Measurements from ENCODE around the gene THPO. TPM values are rescaled to one million over a fixed set of nuclear protein-coding genes. Genes with fewer than 3 reads are reported as not detected.

The THPO gene
- polyA plus RNA-seq, 3 donors = not detected

DNA sequence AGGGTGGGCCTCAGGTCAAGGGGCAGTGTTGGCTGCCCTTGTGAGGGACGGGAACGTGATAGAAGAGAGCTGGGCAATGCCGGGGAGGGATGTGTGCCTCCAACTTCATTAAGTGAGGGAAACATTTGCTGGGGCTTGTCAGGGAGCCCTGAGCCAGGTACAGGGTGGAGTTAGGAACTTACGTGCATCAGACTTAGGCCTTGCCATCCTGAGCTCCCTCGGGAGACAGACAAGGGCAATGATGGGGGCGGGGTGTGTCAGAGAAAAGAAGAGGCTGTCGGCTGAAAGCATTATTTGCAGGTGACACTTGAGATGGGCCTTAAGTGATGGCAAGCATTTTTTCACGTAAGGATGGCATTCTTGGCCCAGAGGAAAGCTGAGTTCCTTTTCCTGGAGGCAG lies 39.0 kb downstream of the THPO start:
- H3K9ac ChIP-seq (ENCODE audit: insufficient read depth, low read length, poor library complexity, severe bottlenecking) = no peak overlapping the region
- H3K4me1 Mint-ChIP-seq = peaks cover 48% of the 10 kb centered on the region
- no peak overlapping the region for H3K4me3 Mint-ChIP-seq
- intact Hi-C loops (cut with micrococcal nuclease) = no loop called here
- peaks cover 1 to 12% (median 10%) of the 10 kb centered on the region in 3 donors for H3K27me3 Mint-ChIP-seq (ENCODE audit: low read depth in 3 of 3)
- no peak overlapping the region for H2AFZ ChIP-seq (ENCODE audit: insufficient read depth, low read depth, low read length, poor library complexity, severe bottlenecking)
- H3K27ac Mint-ChIP-seq = peak overlapping the region in 2 of 7 donors; percentile 33 to 58
- H3K27ac ChIP-seq (ENCODE audit: low read depth in 1 of 2, low read length in 2 of 2) = no peak overlapping the region
- H3K36me3 Mint-ChIP-seq = peaks cover 57 to 58% of the 10 kb centered on the region in 2 donors
- H3K9me3 Mint-ChIP-seq = peaks cover 0 to 1% (median 0%) of the 10 kb centered on the region in 7 donors
- WGBS (ENCODE audit: insufficient coverage) = 94% methylated on average over 8 of the region's 8 CpGs
- peaks cover 36 to 44% of the 10 kb centered on the region in 2 donors for H3K4me1 ChIP-seq (ENCODE audit: control insufficient read depth in 1 of 2, insufficient read depth in 2 of 2, low read length in 2 of 2)
- H3K4me2 ChIP-seq (replicated peaks; ENCODE audit: extremely low read depth, low read length, poor library complexity, severe bottlenecking) = no peak overlapping the region
- peaks cover 36 to 41% of the 10 kb centered on the region in 2 donors for H3K36me3 ChIP-seq (replicated peaks in 1 of 2; ENCODE audit: control insufficient read depth in 1 of 2, insufficient read depth in 2 of 2, low read length in 2 of 2)
- H3K27me3 ChIP-seq (ENCODE audit: control insufficient read depth in 2 of 2, insufficient read depth in 2 of 2, low read length in 2 of 2) = peaks cover 0 to 4% of the 10 kb centered on the region in 2 donors
- no peaks in the 10 kb centered on the region for H3K9me3 ChIP-seq (replicated peaks in 1 of 2; ENCODE audit: control insufficient read depth in 1 of 2, insufficient read depth in 1 of 2, low read length in 2 of 2)
- H4K20me1 ChIP-seq (ENCODE audit: insufficient read depth, low read length) = peaks cover 44% of the 10 kb centered on the region
- H3K79me2 ChIP-seq (ENCODE audit: insufficient read depth, low read length) = peaks cover 22% of the 10 kb centered on the region
- no peak overlapping the region for H3K4me3 ChIP-seq (replicated peaks in 1 of 3; ENCODE audit: low read depth in 2 of 3, low read length in 3 of 3)
- TF ChIP-seq, protein P1, sequence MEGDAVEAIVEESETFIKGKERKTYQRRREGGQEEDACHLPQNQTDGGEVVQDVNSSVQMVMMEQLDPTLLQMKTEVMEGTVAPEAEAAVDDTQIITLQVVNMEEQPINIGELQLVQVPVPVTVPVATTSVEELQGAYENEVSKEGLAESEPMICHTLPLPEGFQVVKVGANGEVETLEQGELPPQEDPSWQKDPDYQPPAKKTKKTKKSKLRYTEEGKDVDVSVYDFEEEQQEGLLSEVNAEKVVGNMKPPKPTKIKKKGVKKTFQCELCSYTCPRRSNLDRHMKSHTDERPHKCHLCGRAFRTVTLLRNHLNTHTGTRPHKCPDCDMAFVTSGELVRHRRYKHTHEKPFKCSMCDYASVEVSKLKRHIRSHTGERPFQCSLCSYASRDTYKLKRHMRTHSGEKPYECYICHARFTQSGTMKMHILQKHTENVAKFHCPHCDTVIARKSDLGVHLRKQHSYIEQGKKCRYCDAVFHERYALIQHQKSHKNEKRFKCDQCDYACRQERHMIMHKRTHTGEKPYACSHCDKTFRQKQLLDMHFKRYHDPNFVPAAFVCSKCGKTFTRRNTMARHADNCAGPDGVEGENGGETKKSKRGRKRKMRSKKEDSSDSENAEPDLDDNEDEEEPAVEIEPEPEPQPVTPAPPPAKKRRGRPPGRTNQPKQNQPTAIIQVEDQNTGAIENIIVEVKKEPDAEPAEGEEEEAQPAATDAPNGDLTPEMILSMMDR (IDR thresholded peaks at IDR 0.05) = no peak
- no peak for DNase-seq

DNA sequence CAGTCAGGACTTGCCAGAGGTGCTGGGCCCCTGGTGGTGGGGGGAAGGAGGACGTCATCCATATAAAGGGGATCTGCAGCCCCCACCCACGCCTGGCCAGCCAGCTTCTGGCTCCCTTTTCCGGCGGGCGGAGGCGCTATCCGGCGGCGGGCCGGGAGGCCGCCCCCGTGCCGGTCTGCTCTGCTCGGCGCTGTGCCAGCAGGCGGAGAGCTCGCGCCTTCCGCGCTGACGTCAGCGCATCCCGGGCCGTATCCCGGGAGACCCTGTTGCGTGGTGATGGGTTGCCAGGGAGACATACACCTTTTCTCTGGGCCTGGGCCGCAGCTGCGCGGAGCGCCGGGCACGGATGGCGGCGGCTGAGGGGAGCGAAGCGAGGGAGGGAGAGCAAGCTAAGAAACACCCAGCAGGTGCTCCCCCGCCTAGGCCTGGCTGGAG lies 39.5 kb downstream of the THPO start:
- peaks cover 22% of the 10 kb centered on the region for H3K79me2 ChIP-seq (ENCODE audit: insufficient read depth, low read length)
- peaks cover 0 to 1% (median 0%) of the 10 kb centered on the region in 7 donors for H3K9me3 Mint-ChIP-seq
- H3K4me3 ChIP-seq (replicated peaks in 1 of 3; ENCODE audit: low read depth in 2 of 3, low read length in 3 of 3) = no peak overlapping the region
- intact Hi-C loops (cut with micrococcal nuclease) = no loop called here
- H3K4me1 ChIP-seq (ENCODE audit: control insufficient read depth in 1 of 2, insufficient read depth in 2 of 2, low read length in 2 of 2) = peaks cover 36 to 44% of the 10 kb centered on the region in 2 donors
- TF ChIP-seq, protein P1 (IDR thresholded peaks at IDR 0.05) = no peak
- peaks cover 0 to 4% of the 10 kb centered on the region in 2 donors for H3K27me3 ChIP-seq (ENCODE audit: control insufficient read depth in 2 of 2, insufficient read depth in 2 of 2, low read length in 2 of 2)
- peaks cover 58 to 59% of the 10 kb centered on the region in 2 donors for H3K36me3 Mint-ChIP-seq
- H3K9ac ChIP-seq (ENCODE audit: insufficient read depth, low read length, poor library complexity, severe bottlenecking) = no peak overlapping the region
- no peak overlapping the region for H2AFZ ChIP-seq (ENCODE audit: insufficient read depth, low read depth, low read length, poor library complexity, severe bottlenecking)
- H3K27me3 Mint-ChIP-seq (ENCODE audit: low read depth in 3 of 3) = peaks cover 1 to 14% (median 10%) of the 10 kb centered on the region in 3 donors
- H3K36me3 ChIP-seq (replicated peaks in 1 of 2; ENCODE audit: control insufficient read depth in 1 of 2, insufficient read depth in 2 of 2, low read length in 2 of 2) = peaks cover 38 to 43% of the 10 kb centered on the region in 2 donors
- DNase-seq = no peak
- no peak overlapping the region for H3K4me3 Mint-ChIP-seq
- WGBS (ENCODE audit: insufficient coverage) = 51% methylated on average over 37 of the region's 37 CpGs
- H3K27ac Mint-ChIP-seq = peak overlapping the region in 2 of 7 donors; percentile 15 to 53
- no peak overlapping the region for H3K4me2 ChIP-seq (replicated peaks; ENCODE audit: extremely low read depth, low read length, poor library complexity, severe bottlenecking)
- peaks cover 51% of the 10 kb centered on the region for H3K4me1 Mint-ChIP-seq
- peaks cover 48% of the 10 kb centered on the region for H4K20me1 ChIP-seq (ENCODE audit: insufficient read depth, low read length)
- no peaks in the 10 kb centered on the region for H3K9me3 ChIP-seq (replicated peaks in 1 of 2; ENCODE audit: control insufficient read depth in 1 of 2, insufficient read depth in 1 of 2, low read length in 2 of 2)
- no peak overlapping the region for H3K27ac ChIP-seq (ENCODE audit: low read depth in 1 of 2, low read length in 2 of 2)
